Left ventricle myocardium inferior (tissue), 1 donor: Measurements from ENCODE around the gene HELZ. TPM values are rescaled to one million over a fixed set of nuclear protein-coding genes. Genes with fewer than 3 reads are reported as not detected.

Experiments
- DNase-seq: peaks from one replicate; pipeline ENCODE4 v3.0.0-alpha.2; 2020
- H3K27ac ChIP-seq: fragments of 200-600 bp; replicated peaks from 2 replicates; pipeline ENCODE4 v1.8.0; 2021
- H3K27me3 ChIP-seq: fragments of 200-600 bp; 2 replicates; pipeline ENCODE4 v1.8.0; 2021; ENCODE audit warnings: low read depth
- H3K36me3 ChIP-seq: fragments of 200-600 bp; 2 replicates; pipeline ENCODE4 v1.8.0; 2021
- H3K4me1 ChIP-seq: fragments of 200-600 bp; 2 replicates; pipeline ENCODE4 v1.8.0; 2021
- H3K4me3 ChIP-seq: fragments of 200-600 bp; 2 replicates; pipeline ENCODE4 v1.8.0; 2021; ENCODE audit warnings: mild to moderate bottlenecking, moderate library complexity
- H3K9me3 ChIP-seq: fragments of 200-600 bp; replicated peaks from 2 replicates; pipeline ENCODE4 v1.8.0; 2021
- intact Hi-C: fragments of 100-400 bp; cut with micrococcal nuclease; formaldehyde crosslinking; loops from one replicate; pipeline ENCODE4 v1.11.0; 2022
- total RNA-seq: library from RNA; stranded (reverse); fragmentation: NEBNext Ultra II Directional; extraction: Animal tissue kit (Norgen Biotek cat#: 25700); gene quantifications from one replicate; pipeline ENCODE4 v1.2.1, GENCODE V29; 2021
- TF ChIP-seq, protein P1 (sequence below): fragments of 200-600 bp; IDR thresholded peaks from 2 replicates; pipeline ENCODE4 v1.8.0; 2021; ENCODE audit warnings: antibody characterized with exemption, mild to moderate bottlenecking, borderline replicate concordance
- donor health status: DM: no; HTN: yes; CAD: no; lungs with severe emphysema.

Gene HELZ
- total RNA-seq, 1 donor from 2014 or later: 36.7 TPM

DNA sequence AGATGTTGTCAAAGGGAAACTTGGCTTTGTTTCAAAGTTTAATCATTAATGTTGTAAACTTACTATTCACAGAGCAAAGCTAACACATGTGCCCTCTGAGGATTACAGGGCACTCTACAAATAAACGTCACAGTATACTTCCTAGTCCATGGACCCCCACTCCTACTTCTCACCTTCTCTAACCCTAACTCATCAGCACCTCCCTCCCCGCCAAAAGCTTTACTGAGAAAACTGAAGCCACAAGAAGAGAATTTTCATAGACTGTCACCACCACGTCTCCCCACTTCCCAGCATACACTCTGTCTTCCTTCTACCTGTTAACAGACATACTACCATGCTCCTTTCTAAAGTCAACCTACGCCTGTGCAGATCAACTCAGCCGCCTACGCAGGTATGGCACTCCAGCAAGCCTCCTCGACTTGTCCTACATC is 29.0 kb downstream of the HELZ start:
- TF ChIP-seq, protein P1, sequence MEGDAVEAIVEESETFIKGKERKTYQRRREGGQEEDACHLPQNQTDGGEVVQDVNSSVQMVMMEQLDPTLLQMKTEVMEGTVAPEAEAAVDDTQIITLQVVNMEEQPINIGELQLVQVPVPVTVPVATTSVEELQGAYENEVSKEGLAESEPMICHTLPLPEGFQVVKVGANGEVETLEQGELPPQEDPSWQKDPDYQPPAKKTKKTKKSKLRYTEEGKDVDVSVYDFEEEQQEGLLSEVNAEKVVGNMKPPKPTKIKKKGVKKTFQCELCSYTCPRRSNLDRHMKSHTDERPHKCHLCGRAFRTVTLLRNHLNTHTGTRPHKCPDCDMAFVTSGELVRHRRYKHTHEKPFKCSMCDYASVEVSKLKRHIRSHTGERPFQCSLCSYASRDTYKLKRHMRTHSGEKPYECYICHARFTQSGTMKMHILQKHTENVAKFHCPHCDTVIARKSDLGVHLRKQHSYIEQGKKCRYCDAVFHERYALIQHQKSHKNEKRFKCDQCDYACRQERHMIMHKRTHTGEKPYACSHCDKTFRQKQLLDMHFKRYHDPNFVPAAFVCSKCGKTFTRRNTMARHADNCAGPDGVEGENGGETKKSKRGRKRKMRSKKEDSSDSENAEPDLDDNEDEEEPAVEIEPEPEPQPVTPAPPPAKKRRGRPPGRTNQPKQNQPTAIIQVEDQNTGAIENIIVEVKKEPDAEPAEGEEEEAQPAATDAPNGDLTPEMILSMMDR: no peak
- no peaks in the 10 kb centered on the region for H3K27me3 ChIP-seq
- no peak overlapping the region for H3K27ac ChIP-seq
- intact Hi-C loops: no loop called here
- no peak for DNase-seq
- peaks cover 44% of the 10 kb centered on the region for H3K36me3 ChIP-seq
- no peaks in the 10 kb centered on the region for H3K9me3 ChIP-seq
- peaks cover 66% of the 10 kb centered on the region for H3K4me1 ChIP-seq
- H3K4me3 ChIP-seq: no peak overlapping the region

DNA sequence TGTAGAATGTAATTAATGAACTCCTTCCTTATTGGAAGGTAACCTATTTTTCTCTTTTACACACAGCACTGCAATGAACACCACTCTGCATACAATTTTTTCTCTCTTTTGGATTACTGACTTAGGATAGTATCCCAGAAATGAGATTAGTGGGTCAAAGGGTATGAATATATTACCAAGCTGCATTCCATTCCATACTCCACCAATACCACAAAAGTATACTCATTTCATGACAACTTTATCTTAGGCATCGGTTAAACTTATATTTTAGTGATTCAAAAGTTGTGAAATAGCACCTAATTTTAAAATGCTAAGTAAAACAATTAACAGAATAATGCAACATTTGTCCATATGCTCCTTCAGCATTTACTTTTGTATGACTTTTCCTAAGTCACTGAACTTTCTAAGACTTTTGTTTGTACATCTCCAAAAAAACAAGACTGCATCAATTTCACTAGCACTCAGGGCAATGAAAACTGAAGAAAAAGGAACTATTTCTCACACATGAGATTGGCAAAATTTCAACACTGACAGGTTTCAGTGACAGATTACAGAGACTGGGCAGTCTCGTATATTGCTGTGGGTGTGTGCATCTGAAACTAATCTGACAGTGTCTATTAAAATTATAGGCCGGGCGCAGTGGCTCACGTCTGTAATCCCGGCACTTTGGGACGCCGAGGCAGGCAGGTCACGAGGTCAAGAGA is 32.1 kb downstream of the HELZ start:
- peaks cover 52% of the 10 kb centered on the region for H3K4me1 ChIP-seq
- intact Hi-C loops: no loop called here
- no peaks in the 10 kb centered on the region for H3K9me3 ChIP-seq
- H3K27me3 ChIP-seq: no peaks in the 10 kb centered on the region
- H3K36me3 ChIP-seq: peaks cover 37% of the 10 kb centered on the region
- TF ChIP-seq, protein P1: no peak
- no peak for DNase-seq
- no peak overlapping the region for H3K27ac ChIP-seq
- no peak overlapping the region for H3K4me3 ChIP-seq

DNA sequence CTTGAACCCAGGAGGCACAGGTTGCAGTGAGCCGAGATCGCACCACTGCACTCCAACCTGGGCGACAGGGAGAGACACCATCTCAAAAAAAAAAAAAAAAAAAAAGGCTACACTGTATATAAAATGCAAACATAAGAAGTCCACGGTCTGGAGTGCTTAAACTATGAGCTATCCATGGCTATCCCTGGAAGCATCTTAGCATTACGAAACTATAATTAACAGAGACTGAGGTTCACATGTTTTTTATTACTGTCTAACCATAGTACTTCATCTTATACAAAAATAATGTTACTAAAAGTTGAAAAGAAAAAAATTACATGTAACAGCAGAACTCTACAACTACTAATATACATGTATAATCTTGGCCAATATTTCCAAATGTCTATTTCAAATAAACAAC is 32.8 kb downstream of the HELZ start:
- Histone ChIP-seq H3K27me3 (no peaks in the 10 kb centered on the region), H3K4me3 (no peak overlapping the region), H3K4me1 (peaks cover 49% of the 10 kb centered on the region), H3K36me3 (peaks cover 31% of the 10 kb centered on the region), H3K9me3 (no peaks in the 10 kb centered on the region), H3K27ac (no peak overlapping the region)
- intact Hi-C loops: no loop called here
- TF ChIP-seq, protein P1: no peak
- no peak for DNase-seq

DNA sequence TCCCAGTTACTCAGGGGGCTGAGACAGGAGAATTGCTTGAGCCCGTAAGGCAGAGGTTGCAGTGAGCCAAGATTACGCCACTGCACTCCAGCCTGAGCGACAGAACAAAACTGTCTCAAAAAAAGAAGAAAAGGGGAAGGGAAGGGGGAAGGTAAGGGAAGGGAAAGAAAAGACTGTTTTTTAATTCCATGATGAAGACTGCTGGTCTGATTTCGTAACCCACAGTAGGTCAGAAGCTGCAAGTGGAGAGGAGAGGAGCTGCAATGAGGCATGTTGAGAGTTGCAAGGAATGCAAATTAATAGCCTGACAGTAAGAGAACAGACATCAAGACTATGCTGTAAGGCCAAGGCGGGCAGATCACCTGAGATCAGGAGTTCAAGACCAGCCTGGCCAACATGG is 33.3 kb downstream of the HELZ start:
- H3K27me3 ChIP-seq: no peaks in the 10 kb centered on the region
- H3K4me3 ChIP-seq: no peak overlapping the region
- intact Hi-C loops: no loop called here
- H3K36me3 ChIP-seq: peaks cover 28% of the 10 kb centered on the region
- no peak overlapping the region for H3K27ac ChIP-seq
- no peak for DNase-seq
- H3K4me1 ChIP-seq: peaks cover 44% of the 10 kb centered on the region
- no peaks in the 10 kb centered on the region for H3K9me3 ChIP-seq
- TF ChIP-seq, protein P1: no peak

DNA sequence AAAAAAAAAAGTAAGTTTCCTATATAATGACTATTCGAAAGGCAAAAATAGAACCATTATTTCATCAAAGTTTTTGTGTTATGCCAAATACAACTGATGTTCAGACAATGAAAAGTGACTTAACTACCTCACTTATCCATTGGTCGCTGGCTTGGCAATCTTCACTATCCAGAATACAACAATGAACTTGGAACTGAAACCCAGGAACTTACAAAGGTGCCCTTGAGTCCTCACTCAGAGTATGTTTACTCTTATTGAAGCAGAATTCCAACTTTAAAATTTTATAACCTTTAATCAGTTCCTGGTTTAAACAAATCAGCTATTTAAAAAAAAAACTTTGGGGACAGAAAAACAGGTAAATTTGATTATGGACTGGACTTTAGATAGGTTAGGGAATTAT is 34.1 kb downstream of the HELZ start:
- no peak for DNase-seq
- Histone ChIP-seq H3K4me3 (no peak overlapping the region), H3K36me3 (peaks cover 23% of the 10 kb centered on the region), H3K9me3 (no peaks in the 10 kb centered on the region), H3K27ac (no peak overlapping the region), H3K4me1 (peaks cover 36% of the 10 kb centered on the region), H3K27me3 (no peaks in the 10 kb centered on the region)
- TF ChIP-seq, protein P1: no peak
- intact Hi-C loops: no loop called here
